Ureter (tissue), 1 donor: ENCODE data around the gene TMEM213. TPM values are rescaled to one million over a fixed set of nuclear protein-coding genes. Genes with fewer than 3 reads are reported as not detected.
"Not testable (repeated sequence)": the region's sequence is repeated elsewhere in the genome, so short reads cannot be mapped to it uniquely, and the experiment has no call there.

Experiments used
- DNase-seq: peaks from one replicate; pipeline ENCODE4 v3.0.0-alpha.2; 2020; ENCODE audit warnings: low spot score
- total RNA-seq: library from RNA; stranded (reverse); gene quantifications from one replicate; pipeline ENCODE4 v1.2.4, GENCODE V29; 2023
- donor health status: DM: yes; HTN: yes; CAD: no.

TMEM213 gene
- total RNA-seq, 1 donor from 2014 or later, result not detected

DNA sequence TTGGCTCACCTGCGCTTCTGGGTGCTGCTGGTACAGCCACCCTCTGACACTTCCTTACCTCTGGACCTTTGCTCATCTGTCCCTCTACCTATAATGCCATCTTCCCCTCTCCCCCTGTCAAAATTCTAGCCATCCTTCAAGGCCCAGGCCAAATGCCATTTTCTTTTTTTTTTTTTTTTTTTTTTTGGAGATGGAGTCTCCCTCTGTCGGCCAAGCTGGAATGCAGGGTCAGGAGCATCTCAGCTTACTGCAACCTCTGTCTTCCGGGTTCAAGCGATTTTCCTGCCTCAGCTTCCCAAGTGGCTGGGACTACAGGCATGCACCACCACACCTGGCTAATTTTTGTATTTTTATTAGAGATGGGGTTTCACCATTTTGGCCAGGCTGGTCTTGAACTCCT is 748 bp upstream of the TMEM213 start:
- not testable (repeated sequence) for DNase-seq

- no peak for DNase-seq
Measured at GRCh38 chr7:138798836-138799235, 1.0 kb downstream of the TMEM213 start.

GRCh38 chr7:138799336-138800000 is 1.7 kb downstream of the TMEM213 start:
- no peak for DNase-seq

DNA sequence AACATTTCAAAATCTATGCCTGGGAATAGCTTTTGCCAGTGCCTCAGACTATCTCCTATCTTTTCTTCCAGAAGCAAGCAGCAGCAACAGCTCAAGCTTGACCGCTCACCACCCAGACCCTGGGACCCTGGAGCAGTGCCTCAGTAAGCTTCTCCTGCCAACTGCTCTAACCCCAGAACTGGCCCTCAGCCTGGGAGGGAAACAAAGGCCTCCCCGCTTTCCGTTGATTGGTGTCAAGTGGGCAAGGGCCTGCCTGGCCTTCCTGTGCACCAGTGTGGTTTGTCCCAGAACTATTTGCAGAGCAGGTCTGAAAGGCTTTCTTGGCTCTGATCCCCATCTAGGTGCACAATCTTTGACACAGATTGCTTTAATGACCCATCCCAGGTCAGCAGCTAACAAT is 3.5 kb downstream of the TMEM213 start:
- no peak for DNase-seq

GRCh38 chr7:138802706-138803105 is 4.9 kb downstream of the TMEM213 start:
- DNase-seq, result no peak

GRCh38 chr7:138804618-138805017 is 6.8 kb downstream of the TMEM213 start:
- no peak for DNase-seq

DNA sequence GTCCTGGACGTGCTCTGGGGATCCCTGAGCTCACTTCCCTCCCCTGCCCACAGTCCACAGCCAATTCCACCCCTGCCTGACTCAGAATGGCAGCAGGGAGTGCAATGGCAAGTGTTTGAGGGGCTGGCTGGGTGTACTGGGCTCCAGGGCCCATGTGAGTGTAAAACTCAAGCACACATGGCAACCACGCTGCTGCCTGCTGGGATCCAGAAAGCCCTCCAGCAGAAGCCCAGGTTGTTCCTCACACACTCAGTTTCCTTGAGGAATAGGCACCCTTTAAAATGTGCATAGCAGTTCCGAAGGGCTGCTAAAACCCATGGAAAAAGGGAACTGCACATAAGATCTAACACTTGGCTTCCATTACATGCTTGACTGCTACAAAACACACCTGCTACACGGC is 11.6 kb downstream of the TMEM213 start:
- DNase-seq, result no peak

DNA sequence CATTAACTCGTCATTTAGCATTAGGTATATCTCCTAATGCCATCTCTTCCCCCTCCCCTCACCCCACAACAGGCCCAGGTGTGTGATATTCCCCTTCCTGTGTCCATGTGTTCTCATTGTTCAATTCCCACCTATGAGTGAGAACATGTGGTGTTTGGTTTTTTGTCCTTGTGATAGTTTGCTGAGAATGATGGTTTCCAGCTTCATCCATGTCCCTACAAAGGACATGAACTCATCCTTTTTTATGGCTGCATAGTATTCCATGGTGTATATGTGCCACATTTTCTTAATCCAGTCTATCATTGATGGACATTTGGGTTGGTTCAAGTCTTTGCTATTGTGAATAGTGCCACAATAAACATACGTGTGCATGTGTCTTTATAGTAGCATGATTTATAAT is 13.5 kb downstream of the TMEM213 start:
- not testable (repeated sequence) for DNase-seq

GRCh38 chr7:138813945-138814344 is 16.2 kb downstream of the TMEM213 start:
- no peak for DNase-seq

DNA sequence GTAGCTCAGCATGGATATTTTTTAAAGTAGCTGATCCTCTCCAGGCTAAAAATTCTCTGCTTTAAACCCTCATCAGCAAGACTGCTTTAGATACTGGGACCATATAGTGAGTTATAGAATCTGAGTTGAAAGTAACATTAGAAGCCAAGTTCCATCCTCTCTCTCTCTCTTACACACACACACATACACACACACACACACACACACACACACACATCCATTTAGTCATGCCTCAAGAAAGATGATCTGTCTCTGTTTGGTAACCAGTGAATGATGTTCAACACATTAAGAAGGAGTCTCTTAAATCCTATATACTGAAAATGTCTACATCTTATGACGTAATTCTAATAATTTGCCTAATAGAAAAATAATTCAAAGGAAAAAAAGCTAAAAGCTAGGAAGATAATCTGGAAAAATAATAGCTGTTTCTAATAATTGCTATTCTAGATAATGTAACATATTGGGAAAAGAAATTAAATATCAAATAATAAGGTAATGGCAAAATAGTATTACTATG is 17.1 kb downstream of the TMEM213 start:
- DNase-seq, result no peak

GRCh38 chr7:138816650-138817049 is 18.9 kb downstream of the TMEM213 start:
- DNase-seq, result no peak

GRCh38 chr7:138819625-138820024 is 21.8 kb downstream of the TMEM213 start:
- DNase-seq, result no peak

- DNase-seq, result no peak
Measured at GRCh38 chr7:138821912-138822311, 24.1 kb downstream of the TMEM213 start.

- no peak for DNase-seq
Measured at GRCh38 chr7:138822867-138823535, 25.2 kb downstream of the TMEM213 start.

- DNase-seq, result no peak
Measured at GRCh38 chr7:138825049-138825721, 27.4 kb downstream of the TMEM213 start.

DNA sequence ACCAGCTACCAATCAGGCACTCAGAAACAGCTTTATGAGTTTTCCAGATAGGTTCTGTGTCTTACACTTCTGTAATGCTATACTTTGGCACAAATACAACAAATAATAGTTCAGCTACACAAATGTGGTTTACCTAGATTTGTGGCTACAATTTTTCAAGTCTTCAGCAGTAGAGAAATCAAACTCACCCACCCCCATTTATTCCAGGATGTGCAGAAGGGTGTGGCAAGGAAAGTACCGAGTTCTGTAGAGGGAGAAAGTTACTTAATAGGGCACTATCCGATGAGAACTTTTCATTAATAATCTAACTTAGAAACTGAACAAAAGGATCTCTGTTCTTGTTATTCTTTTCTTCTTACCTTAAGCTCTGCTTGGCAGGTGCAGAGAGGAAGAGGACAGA is 30.5 kb downstream of the TMEM213 start:
- DNase-seq, result no peak

- DNase-seq, result no peak
Measured at GRCh38 chr7:138829335-138829734, 31.5 kb downstream of the TMEM213 start.

GRCh38 chr7:138832966-138833365 is 35.2 kb downstream of the TMEM213 start:
- DNase-seq, result no peak

GRCh38 chr7:138833596-138833995 is 35.8 kb downstream of the TMEM213 start:
- no peak for DNase-seq

DNA sequence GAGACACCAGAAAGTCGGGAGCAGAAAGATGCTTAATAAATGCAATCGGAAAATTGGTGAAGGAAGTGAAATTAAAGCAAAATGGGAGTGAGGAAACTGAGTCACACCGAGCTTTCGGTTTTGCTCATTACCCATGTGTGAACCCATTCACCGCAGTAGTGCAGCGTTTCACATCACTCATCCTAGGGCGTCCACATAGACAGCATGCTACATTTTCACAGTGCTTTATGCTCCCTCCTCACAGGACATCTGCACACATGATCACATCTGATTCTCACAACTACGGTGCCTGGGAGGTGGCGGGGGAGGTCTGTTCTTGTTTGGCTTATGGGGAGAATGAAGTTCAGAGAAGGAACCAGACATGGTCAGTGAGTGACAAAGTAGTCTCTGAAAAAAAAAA is 36.8 kb downstream of the TMEM213 start:
- no peak for DNase-seq

DNA sequence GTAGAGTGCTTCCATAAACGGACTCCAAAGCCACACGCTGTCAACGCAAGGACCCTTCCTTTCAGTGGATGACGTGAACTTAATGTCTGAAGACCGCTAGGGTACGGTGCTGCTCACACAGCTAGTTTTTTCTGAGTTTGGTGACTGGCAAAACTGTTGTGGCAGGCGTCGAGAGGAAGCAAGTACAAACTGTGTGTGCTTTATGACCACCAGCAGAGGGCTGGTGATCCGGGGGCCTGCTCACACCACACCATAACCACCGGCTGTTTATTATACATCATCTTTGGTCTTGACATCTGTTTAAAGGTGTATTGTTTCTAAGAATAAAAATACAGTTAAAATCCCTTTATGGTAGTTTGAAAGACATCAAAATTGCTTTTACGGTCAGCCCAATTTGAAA is 37.3 kb downstream of the TMEM213 start:
- DNase-seq, result no peak

GRCh38 chr7:138837627-138838026 is 39.8 kb downstream of the TMEM213 start:
- no peak for DNase-seq

GRCh38 chr7:138838166-138838565 is 40.4 kb downstream of the TMEM213 start:
- no peak for DNase-seq
